Measurements from ENCODE around the gene MAP1B. TPM values are rescaled to one million over a fixed set of nuclear protein-coding genes. Genes with fewer than 3 reads are reported as not detected.

MAP1B gene
- total and polyA plus RNA-seq, 9 donors: 23.5 to 55.0 (median 27.8) TPM

- 0% methylated on average over 1 of the region's 1 CpG for WGBS (ENCODE audit: insufficient coverage)
These were observed 18.8 kb downstream of the MAP1B start for GRCh38 chr5:72125941-72126620.

GRCh38 chr5:72126796-72127195 lies 19.5 kb downstream of the MAP1B start:
- DNase-seq: no peak
- no peaks in the 10 kb centered on the region for H3K9me3 ChIP-seq (replicated peaks; ENCODE audit: control insufficient read depth, low read depth, low read length)
- H3K4me3 ChIP-seq (ENCODE audit: low read length): no peak overlapping the region
- H3K4me1 ChIP-seq (ENCODE audit: control insufficient read depth, insufficient read depth, low read length): peaks cover 4% of the 10 kb centered on the region
- peaks cover 9% of the 10 kb centered on the region for H3K36me3 ChIP-seq (ENCODE audit: control insufficient read depth, insufficient read depth, low read length)
- no peaks in the 10 kb centered on the region for H3K27me3 ChIP-seq (ENCODE audit: control insufficient read depth, insufficient read depth, low read length)
- no peak overlapping the region for H3K27ac ChIP-seq (ENCODE audit: low read length)
- WGBS (ENCODE audit: insufficient coverage): no CpG with 5 or more reads among the region's 2 CpGs

More at GRCh38 chr5:72125941-72126620, 18.8 kb downstream of the MAP1B start:
- no peaks in the 10 kb centered on the region for H3K27me3 ChIP-seq (ENCODE audit: control insufficient read depth, insufficient read depth, low read length)
- peak; percentile 33 for DNase-seq
- H3K9me3 ChIP-seq (replicated peaks; ENCODE audit: control insufficient read depth, low read depth, low read length): no peaks in the 10 kb centered on the region
- H3K4me3 ChIP-seq (ENCODE audit: low read length): no peak overlapping the region
- no peak overlapping the region for H3K27ac ChIP-seq (ENCODE audit: low read length)
- peaks cover 9% of the 10 kb centered on the region for H3K36me3 ChIP-seq (ENCODE audit: control insufficient read depth, insufficient read depth, low read length)
- peaks cover 4% of the 10 kb centered on the region for H3K4me1 ChIP-seq (ENCODE audit: control insufficient read depth, insufficient read depth, low read length)

DNA sequence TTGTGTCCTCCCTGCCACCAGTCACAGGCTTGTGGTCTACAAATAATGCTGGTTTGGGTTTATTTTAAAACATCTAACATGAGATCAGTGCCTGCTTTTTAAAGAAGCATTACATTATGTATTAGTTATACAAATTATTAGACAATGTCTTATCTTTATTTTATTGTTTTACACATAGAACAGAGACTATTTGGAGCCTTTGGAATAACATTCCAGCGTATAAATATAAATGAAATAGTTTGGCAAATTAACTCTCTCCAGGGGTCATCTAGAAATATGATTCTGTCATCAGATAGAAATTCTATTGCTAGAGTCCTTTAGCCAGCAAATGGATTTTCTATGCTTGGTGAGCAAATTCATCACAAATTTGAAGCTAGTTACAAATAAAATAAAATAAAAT lies 22.4 kb downstream of the MAP1B start:
- peak; percentile 68 for DNase-seq
- no peaks in the 10 kb centered on the region for H3K27me3 ChIP-seq (ENCODE audit: control insufficient read depth, insufficient read depth, low read length)
- peaks cover 10% of the 10 kb centered on the region for H3K4me1 ChIP-seq (ENCODE audit: control insufficient read depth, insufficient read depth, low read length)
- no peaks in the 10 kb centered on the region for H3K9me3 ChIP-seq (replicated peaks; ENCODE audit: control insufficient read depth, low read depth, low read length)
- H3K36me3 ChIP-seq (ENCODE audit: control insufficient read depth, insufficient read depth, low read length): no peaks in the 10 kb centered on the region
- H3K27ac ChIP-seq (ENCODE audit: low read length): no peak overlapping the region
- WGBS (ENCODE audit: insufficient coverage): no CpG with 5 or more reads among the region's 1 CpG
- H3K4me3 ChIP-seq (ENCODE audit: low read length): no peak overlapping the region

DNA sequence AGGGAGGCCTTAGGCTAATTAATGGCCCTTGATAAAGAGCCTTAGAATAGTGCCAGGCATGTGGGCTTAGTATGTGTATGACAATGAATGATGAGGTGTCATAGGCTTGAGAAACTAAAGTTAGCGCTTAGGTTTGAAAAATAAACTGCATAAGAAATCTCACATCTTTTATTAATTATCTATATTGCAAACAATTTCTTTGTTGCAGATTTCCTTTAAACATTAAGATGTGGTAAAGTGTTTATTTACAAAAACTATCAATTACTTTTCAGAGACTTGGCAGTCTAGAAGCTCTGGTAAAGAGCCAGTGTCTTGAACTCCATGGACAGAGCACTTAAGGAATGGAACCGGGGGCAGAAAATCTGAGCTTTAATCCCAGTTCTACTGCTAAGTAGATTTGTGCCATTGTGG lies 23.1 kb downstream of the MAP1B start:
- Histone ChIP-seq H3K9me3 (replicated peaks; ENCODE audit: control insufficient read depth, low read depth, low read length) (no peaks in the 10 kb centered on the region), H3K4me1 (ENCODE audit: control insufficient read depth, insufficient read depth, low read length) (peaks cover 10% of the 10 kb centered on the region), H3K27ac (ENCODE audit: low read length) (no peak overlapping the region), H3K27me3 (ENCODE audit: control insufficient read depth, insufficient read depth, low read length) (no peaks in the 10 kb centered on the region), H3K36me3 (ENCODE audit: control insufficient read depth, insufficient read depth, low read length) (no peaks in the 10 kb centered on the region), H3K4me3 (ENCODE audit: low read length) (no peak overlapping the region)
- peak; percentile 55 for DNase-seq
- no CpG with 5 or more reads among the region's 2 CpGs for WGBS (ENCODE audit: insufficient coverage)

DNA sequence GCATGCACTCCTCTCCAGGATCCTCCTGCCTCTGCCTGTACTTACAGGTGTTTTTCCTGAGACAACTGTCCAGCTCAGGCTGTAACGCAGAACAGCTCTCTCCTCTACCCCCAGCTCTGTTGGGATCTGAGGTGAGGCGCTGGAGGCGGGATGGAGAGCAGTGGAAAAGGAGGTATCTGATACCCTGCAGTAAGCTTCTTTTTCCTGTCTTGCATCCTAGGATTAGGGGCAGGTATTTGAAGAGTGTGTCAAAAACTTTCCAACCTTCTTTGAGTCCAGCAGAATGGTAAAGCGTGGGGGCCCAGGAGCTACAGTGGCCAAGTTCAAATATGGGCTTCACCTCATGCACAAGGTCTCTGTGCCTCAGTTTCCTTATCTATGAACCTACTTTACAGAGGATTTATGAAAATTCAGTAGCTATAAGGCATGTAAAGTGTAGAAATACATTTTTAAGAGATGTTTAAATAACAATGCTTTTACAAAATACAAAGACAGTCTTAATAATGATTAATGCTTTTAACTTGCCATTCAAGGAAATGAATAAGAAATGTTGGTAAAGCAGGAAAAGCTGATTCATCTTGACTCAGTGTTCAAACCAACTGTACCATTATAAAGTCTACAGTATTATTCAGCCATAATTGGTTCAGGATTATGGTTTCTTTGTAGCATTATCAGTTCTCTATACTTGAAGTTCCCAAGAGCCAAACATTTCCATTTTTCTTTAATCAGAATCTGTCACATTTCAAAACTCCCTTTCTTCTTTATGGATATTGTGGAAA lies 26.1 kb downstream of the MAP1B start:
- no CpG with 5 or more reads among the region's 4 CpGs for WGBS (ENCODE audit: insufficient coverage)
- H3K36me3 ChIP-seq (ENCODE audit: control insufficient read depth, insufficient read depth, low read length): peaks cover 4% of the 10 kb centered on the region
- no peak for DNase-seq
- no peak overlapping the region for H3K27ac ChIP-seq (ENCODE audit: low read length)
- no peak overlapping the region for H3K4me3 ChIP-seq (ENCODE audit: low read length)
- peaks cover 5% of the 10 kb centered on the region for H3K4me1 ChIP-seq (ENCODE audit: control insufficient read depth, insufficient read depth, low read length)
- H3K27me3 ChIP-seq (ENCODE audit: control insufficient read depth, insufficient read depth, low read length): no peaks in the 10 kb centered on the region
- no peaks in the 10 kb centered on the region for H3K9me3 ChIP-seq (replicated peaks; ENCODE audit: control insufficient read depth, low read depth, low read length)

- no peak overlapping the region for H3K4me3 ChIP-seq (ENCODE audit: low read length)
- no peaks in the 10 kb centered on the region for H3K9me3 ChIP-seq (replicated peaks; ENCODE audit: control insufficient read depth, low read depth, low read length)
- peaks cover 8% of the 10 kb centered on the region for H3K4me1 ChIP-seq (ENCODE audit: control insufficient read depth, insufficient read depth, low read length)
- no peak for DNase-seq
- peaks cover 4% of the 10 kb centered on the region for H3K36me3 ChIP-seq (ENCODE audit: control insufficient read depth, insufficient read depth, low read length)
- H3K27me3 ChIP-seq (ENCODE audit: control insufficient read depth, insufficient read depth, low read length): no peaks in the 10 kb centered on the region
- H3K27ac ChIP-seq (ENCODE audit: low read length): no peak overlapping the region
- WGBS (ENCODE audit: insufficient coverage): 100% methylated on average over 1 of the region's 7 CpGs
These were observed 27.1 kb downstream of the MAP1B start for GRCh38 chr5:72134226-72134899.

- WGBS (ENCODE audit: insufficient coverage): no CpG with 5 or more reads among the region's 2 CpGs
- Histone ChIP-seq H3K27ac (ENCODE audit: low read length) (no peak overlapping the region), H3K4me1 (ENCODE audit: control insufficient read depth, insufficient read depth, low read length) (peaks cover 19% of the 10 kb centered on the region), H3K9me3 (replicated peaks; ENCODE audit: control insufficient read depth, low read depth, low read length) (no peaks in the 10 kb centered on the region), H3K4me3 (ENCODE audit: low read length) (no peak overlapping the region), H3K36me3 (ENCODE audit: control insufficient read depth, insufficient read depth, low read length) (peaks cover 7% of the 10 kb centered on the region), H3K27me3 (ENCODE audit: control insufficient read depth, insufficient read depth, low read length) (no peaks in the 10 kb centered on the region)
- no peak for DNase-seq
These were observed 30.6 kb downstream of the MAP1B start for GRCh38 chr5:72137826-72138409.

DNA sequence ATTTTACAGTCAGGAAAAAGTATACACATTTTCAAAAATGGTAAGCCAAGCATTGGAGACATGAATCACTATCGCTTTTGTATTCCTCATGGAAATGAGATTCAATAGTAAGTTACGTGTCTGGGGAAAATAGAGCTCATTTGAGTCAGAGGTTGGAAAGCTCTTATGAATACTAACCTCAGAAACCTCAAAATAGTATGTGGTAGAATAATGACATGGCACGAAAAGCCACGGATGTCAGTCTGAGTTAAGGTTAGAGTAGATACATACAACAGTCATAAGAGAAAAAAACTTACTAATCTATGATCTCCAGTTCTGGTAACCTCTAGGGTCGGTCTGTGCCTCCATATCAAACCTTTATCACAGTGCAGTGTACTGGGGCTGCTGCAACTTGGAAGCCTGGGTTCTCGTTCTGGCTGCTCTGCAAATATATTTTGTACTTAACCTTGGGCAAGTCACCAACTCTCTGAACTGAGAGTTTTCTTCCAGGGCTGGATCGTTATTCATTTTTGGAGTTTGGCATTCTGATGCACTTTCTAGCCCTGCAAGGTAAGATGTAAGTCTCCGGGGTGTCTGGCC lies 31.8 kb downstream of the MAP1B start:
- WGBS (ENCODE audit: insufficient coverage): 23% methylated on average over 3 of the region's 8 CpGs
- Histone ChIP-seq H3K4me1 (ENCODE audit: control insufficient read depth, insufficient read depth, low read length) (peaks cover 16% of the 10 kb centered on the region), H3K9me3 (replicated peaks; ENCODE audit: control insufficient read depth, low read depth, low read length) (no peaks in the 10 kb centered on the region), H3K27me3 (ENCODE audit: control insufficient read depth, insufficient read depth, low read length) (no peaks in the 10 kb centered on the region), H3K4me3 (ENCODE audit: low read length) (no peak overlapping the region), H3K36me3 (ENCODE audit: control insufficient read depth, insufficient read depth, low read length) (peaks cover 7% of the 10 kb centered on the region), H3K27ac (ENCODE audit: low read length) (peak overlapping the region; percentile 32)
- peak; percentile 76 for DNase-seq

DNA sequence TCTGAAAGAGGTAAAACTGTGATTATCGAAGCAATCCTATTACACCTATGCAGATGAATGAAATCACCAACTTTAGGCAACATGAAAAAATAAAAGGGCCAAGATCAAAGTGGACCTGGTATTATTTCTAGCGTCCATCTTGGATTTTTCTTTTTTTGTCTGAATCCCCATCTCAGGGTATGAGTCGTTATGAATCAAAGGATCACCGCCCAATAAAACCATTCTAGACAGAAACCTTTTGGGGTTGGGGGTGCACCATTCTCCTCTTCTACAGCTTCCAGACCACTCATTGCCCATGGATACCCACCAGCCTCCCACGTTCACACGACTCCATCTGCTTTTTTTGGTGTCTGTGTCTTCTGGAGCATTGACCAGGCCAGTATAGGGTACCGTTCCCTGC lies 33.4 kb downstream of the MAP1B start:
- Histone ChIP-seq H3K36me3 (ENCODE audit: control insufficient read depth, insufficient read depth, low read length) (peaks cover 7% of the 10 kb centered on the region), H3K9me3 (replicated peaks; ENCODE audit: control insufficient read depth, low read depth, low read length) (no peaks in the 10 kb centered on the region), H3K4me1 (ENCODE audit: control insufficient read depth, insufficient read depth, low read length) (peaks cover 22% of the 10 kb centered on the region), H3K4me3 (ENCODE audit: low read length) (no peak overlapping the region), H3K27ac (ENCODE audit: low read length) (no peak overlapping the region), H3K27me3 (ENCODE audit: control insufficient read depth, insufficient read depth, low read length) (no peaks in the 10 kb centered on the region)
- no peak for DNase-seq
- WGBS (ENCODE audit: insufficient coverage): 96% methylated on average over 4 of the region's 7 CpGs
